Esophagus muscularis mucosa (tissue), 3 donors: ENCODE measurements around the gene CLN5.

Experiments
- CTCF ChIP-seq, 3 experiments: fragments of 200-600 bp in 2 of 3; fragments of 450-650 bp in 1 of 3; sonication (generic) in 2 of 3; IDR thresholded peaks; one replicate each; pipeline ENCODE4 v1.5.1; 2017 to 2019; ENCODE audit warnings: antibody characterized with exemption in 3 of 3, mild to moderate bottlenecking in 2 of 3, moderate library complexity in 1 of 3
- POLR2A ChIP-seq: fragments of 450-650 bp; IDR thresholded peaks from one replicate; pipeline ENCODE4 v1.6.1; 2017; ENCODE audit warnings: antibody characterized with exemption, moderate library complexity, mild to moderate bottlenecking, low read depth

GRCh38 chr13:76955661-76956060 is 36.2 kb upstream of the CLN5 start:
- TF ChIP-seq CTCF (IDR thresholded peaks at IDR 0.05) (no peak), POLR2A (no peak)
